Measurements from ENCODE around the gene GMDS. TPM values are rescaled to one million over a fixed set of nuclear protein-coding genes. Genes with fewer than 3 reads are reported as not detected.

Gene GMDS
- total RNA-seq, 1 donor = 23.2 TPM

- TF ChIP-seq, protein P1, sequence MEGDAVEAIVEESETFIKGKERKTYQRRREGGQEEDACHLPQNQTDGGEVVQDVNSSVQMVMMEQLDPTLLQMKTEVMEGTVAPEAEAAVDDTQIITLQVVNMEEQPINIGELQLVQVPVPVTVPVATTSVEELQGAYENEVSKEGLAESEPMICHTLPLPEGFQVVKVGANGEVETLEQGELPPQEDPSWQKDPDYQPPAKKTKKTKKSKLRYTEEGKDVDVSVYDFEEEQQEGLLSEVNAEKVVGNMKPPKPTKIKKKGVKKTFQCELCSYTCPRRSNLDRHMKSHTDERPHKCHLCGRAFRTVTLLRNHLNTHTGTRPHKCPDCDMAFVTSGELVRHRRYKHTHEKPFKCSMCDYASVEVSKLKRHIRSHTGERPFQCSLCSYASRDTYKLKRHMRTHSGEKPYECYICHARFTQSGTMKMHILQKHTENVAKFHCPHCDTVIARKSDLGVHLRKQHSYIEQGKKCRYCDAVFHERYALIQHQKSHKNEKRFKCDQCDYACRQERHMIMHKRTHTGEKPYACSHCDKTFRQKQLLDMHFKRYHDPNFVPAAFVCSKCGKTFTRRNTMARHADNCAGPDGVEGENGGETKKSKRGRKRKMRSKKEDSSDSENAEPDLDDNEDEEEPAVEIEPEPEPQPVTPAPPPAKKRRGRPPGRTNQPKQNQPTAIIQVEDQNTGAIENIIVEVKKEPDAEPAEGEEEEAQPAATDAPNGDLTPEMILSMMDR (IDR thresholded peaks at IDR 0.05; ENCODE audit: extremely low read depth, low read depth, low read length) = no peak
- H3K4me1 ChIP-seq (ENCODE audit: insufficient read depth, low read length) = peaks cover 6% of the 10 kb centered on the region
- no peak for DNase-seq (ENCODE audit: insufficient read length, low spot score, missing footprints)
- H3K27ac ChIP-seq (ENCODE audit: low read depth, low read length) = no peak overlapping the region
- no peak overlapping the region for H3K4me2 ChIP-seq (ENCODE audit: insufficient read depth, low read length)
- no peaks in the 10 kb centered on the region for H3K36me3 ChIP-seq (ENCODE audit: insufficient read depth, low read length)
- no peak overlapping the region for H3K4me3 ChIP-seq (ENCODE audit: insufficient read depth, low read length)
- no peaks in the 10 kb centered on the region for H3K27me3 ChIP-seq (ENCODE audit: insufficient read depth, low read length)
- peaks cover 5% of the 10 kb centered on the region for H3K79me2 ChIP-seq (ENCODE audit: insufficient read depth, low read length)
- no peaks in the 10 kb centered on the region for H4K20me1 ChIP-seq (ENCODE audit: insufficient read depth, low read length)
- H2AFZ ChIP-seq (ENCODE audit: low read length) = no peak overlapping the region
- H3K9me3 ChIP-seq (ENCODE audit: low read depth, low read length) = no peaks in the 10 kb centered on the region
Observed at GRCh38 chr6:2186516-2186915, 58.9 kb downstream of the GMDS start.

GRCh38 chr6:2185466-2185865, 59.9 kb downstream of the GMDS start:
- H3K27ac ChIP-seq (ENCODE audit: low read depth, low read length) = no peak overlapping the region
- H3K27me3 ChIP-seq (ENCODE audit: insufficient read depth, low read length) = no peaks in the 10 kb centered on the region
- no peaks in the 10 kb centered on the region for H3K36me3 ChIP-seq (ENCODE audit: insufficient read depth, low read length)
- no peak overlapping the region for H3K4me3 ChIP-seq (ENCODE audit: insufficient read depth, low read length)
- H3K79me2 ChIP-seq (ENCODE audit: insufficient read depth, low read length) = peaks cover 5% of the 10 kb centered on the region
- no peak overlapping the region for H2AFZ ChIP-seq (ENCODE audit: low read length)
- peaks cover 6% of the 10 kb centered on the region for H3K4me1 ChIP-seq (ENCODE audit: insufficient read depth, low read length)
- DNase-seq (ENCODE audit: insufficient read length, low spot score, missing footprints) = no peak
- no peaks in the 10 kb centered on the region for H3K9me3 ChIP-seq (ENCODE audit: low read depth, low read length)
- no peaks in the 10 kb centered on the region for H4K20me1 ChIP-seq (ENCODE audit: insufficient read depth, low read length)
- TF ChIP-seq, protein P1 (IDR thresholded peaks at IDR 0.05; ENCODE audit: extremely low read depth, low read depth, low read length) = no peak
- H3K4me2 ChIP-seq (ENCODE audit: insufficient read depth, low read length) = no peak overlapping the region

DNA sequence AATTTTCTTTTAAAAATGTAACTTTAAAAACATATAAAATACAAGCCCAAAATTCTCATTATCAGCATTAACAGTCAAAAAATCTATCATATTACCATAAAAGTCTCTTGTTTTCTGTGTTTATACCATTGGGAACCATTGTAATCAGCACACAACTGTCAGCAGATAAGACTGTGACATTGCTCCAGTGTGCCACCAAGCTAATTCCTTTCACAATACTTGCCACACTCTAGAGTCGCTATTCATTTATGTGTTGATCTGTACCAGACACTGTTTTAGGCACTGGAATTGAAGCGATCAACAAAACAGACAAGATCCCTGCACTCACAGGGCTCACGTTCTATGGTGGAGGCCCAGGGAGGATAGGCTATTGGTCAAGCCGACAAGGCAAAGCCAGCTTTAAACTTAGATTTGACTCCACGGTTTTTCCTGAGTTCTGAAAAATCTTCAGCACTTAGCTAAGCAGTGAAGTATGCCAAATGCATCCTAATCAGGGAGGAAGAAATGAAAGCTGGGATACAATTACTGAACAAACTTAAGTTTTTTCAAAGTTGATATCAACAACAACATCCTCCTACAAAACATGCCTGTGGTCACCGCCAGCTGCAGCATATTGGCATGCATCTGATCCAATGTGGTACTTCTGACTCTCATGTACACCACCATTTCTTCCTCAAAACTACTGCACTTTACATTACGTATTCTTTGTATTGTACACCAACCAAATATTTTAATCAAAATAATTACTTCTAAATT, 60.5 kb downstream of the GMDS start:
- Histone ChIP-seq H2AFZ (ENCODE audit: low read length) (no peak overlapping the region), H3K4me1 (ENCODE audit: insufficient read depth, low read length) (peaks cover 6% of the 10 kb centered on the region), H3K36me3 (ENCODE audit: insufficient read depth, low read length) (no peaks in the 10 kb centered on the region), H3K27ac (ENCODE audit: low read depth, low read length) (no peak overlapping the region), H4K20me1 (ENCODE audit: insufficient read depth, low read length) (no peaks in the 10 kb centered on the region), H3K27me3 (ENCODE audit: insufficient read depth, low read length) (no peaks in the 10 kb centered on the region), H3K79me2 (ENCODE audit: insufficient read depth, low read length) (peaks cover 5% of the 10 kb centered on the region), H3K4me3 (ENCODE audit: insufficient read depth, low read length) (no peak overlapping the region), H3K9me3 (ENCODE audit: low read depth, low read length) (no peaks in the 10 kb centered on the region), H3K4me2 (ENCODE audit: insufficient read depth, low read length) (no peak overlapping the region)
- TF ChIP-seq, protein P1 (IDR thresholded peaks at IDR 0.05; ENCODE audit: extremely low read depth, low read depth, low read length) = no peak
- DNase-seq (ENCODE audit: insufficient read length, low spot score, missing footprints) = no peak

GRCh38 chr6:2183752-2184151, 61.7 kb downstream of the GMDS start:
- Histone ChIP-seq H3K36me3 (ENCODE audit: insufficient read depth, low read length) (no peaks in the 10 kb centered on the region), H3K4me1 (ENCODE audit: insufficient read depth, low read length) (peaks cover 6% of the 10 kb centered on the region), H3K79me2 (ENCODE audit: insufficient read depth, low read length) (peaks cover 5% of the 10 kb centered on the region), H3K9me3 (ENCODE audit: low read depth, low read length) (no peaks in the 10 kb centered on the region), H3K4me3 (ENCODE audit: insufficient read depth, low read length) (no peak overlapping the region), H3K27ac (ENCODE audit: low read depth, low read length) (no peak overlapping the region), H3K4me2 (ENCODE audit: insufficient read depth, low read length) (no peak overlapping the region), H3K27me3 (ENCODE audit: insufficient read depth, low read length) (no peaks in the 10 kb centered on the region), H4K20me1 (ENCODE audit: insufficient read depth, low read length) (no peaks in the 10 kb centered on the region), H2AFZ (ENCODE audit: low read length) (no peak overlapping the region)
- no peak for DNase-seq (ENCODE audit: insufficient read length, low spot score, missing footprints)
- TF ChIP-seq, protein P1 (IDR thresholded peaks at IDR 0.05; ENCODE audit: extremely low read depth, low read depth, low read length) = no peak
